GM21825 (cell line): ENCODE results near the gene CTDSP2.
"Not testable (repeated sequence)": the region's sequence is repeated elsewhere in the genome, so short reads cannot be mapped to it uniquely, and the experiment has no call there.

Source experiments
- ATAC-seq: cut with Tn5 transposase; IDR thresholded peaks from one replicate; pipeline ENCODE4 v1.9.1; 2021; ENCODE audit warnings: mild to moderate bottlenecking, moderate library complexity; ENCODE audit not compliant: unreplicated experiment

CTDSP2 gene, protein sequence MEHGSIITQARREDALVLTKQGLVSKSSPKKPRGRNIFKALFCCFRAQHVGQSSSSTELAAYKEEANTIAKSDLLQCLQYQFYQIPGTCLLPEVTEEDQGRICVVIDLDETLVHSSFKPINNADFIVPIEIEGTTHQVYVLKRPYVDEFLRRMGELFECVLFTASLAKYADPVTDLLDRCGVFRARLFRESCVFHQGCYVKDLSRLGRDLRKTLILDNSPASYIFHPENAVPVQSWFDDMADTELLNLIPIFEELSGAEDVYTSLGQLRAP

DNA sequence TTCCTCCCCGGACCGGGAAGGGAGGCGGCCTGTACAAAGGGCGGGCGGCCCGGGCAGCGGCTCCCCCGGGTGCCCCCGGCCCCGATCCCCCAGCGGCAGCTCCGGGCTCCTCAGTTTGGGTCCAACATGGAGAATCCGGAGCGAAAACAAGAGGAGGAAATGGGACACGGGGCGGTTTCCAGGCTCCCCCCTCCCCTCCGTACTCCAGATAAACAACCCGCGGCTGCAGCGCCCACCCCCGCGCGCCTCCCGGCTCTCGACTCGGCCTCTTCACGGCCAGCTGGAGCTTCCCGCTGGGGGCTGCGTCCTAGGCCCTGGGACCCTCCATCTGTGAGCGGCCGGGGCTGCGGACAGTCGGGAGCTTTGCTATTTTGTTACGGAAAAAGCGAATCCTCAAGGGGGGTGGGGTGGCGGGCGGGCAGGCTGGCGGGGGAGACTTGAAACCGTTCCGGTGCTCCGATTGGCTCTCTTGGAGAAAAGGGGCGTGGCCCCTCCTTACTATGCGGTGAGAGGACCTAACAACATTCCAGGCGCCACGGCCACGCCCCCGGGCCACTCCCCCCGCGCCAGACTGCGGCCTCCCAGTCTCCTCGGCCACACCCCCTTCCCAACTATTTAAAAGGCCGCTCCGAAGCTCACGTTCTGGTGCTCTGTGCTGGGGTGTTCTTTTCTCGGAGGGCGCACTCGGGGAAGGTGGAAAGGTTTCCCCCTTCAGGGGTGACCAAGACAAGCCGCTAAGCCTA, at the start of gene CTDSP2:
CTDSP2 (minus strand) TSS at position 153 of the 743 bp plus-strand sequence. CDS start 294 bp downstream, outside the sequence.
- peak; percentile 43 for ATAC-seq

DNA sequence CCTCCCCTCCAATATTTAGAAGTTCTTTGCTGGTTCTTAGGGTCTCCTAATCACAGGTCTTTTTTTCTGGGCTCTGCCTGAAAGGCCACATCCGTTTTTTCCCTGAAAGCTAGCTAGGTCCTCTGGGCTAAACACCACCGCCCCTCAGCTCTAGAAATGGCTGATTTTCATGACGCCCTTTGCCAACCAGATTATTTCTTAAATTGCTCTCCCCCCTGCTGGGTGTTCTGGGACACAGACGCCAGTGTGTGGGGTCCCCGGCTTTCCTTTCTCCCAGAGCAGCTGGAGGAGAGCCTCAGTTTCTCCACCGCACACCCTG, 49.5 kb upstream of the CTDSP2 start:
- ATAC-seq = no peak

- ATAC-seq = no peak
These were observed 49.0 kb upstream of the CTDSP2 start for GRCh38 chr12:57895389-57896114.

GRCh38 chr12:57894399-57895292, 48.1 kb upstream of the CTDSP2 start:
- no peak for ATAC-seq

DNA sequence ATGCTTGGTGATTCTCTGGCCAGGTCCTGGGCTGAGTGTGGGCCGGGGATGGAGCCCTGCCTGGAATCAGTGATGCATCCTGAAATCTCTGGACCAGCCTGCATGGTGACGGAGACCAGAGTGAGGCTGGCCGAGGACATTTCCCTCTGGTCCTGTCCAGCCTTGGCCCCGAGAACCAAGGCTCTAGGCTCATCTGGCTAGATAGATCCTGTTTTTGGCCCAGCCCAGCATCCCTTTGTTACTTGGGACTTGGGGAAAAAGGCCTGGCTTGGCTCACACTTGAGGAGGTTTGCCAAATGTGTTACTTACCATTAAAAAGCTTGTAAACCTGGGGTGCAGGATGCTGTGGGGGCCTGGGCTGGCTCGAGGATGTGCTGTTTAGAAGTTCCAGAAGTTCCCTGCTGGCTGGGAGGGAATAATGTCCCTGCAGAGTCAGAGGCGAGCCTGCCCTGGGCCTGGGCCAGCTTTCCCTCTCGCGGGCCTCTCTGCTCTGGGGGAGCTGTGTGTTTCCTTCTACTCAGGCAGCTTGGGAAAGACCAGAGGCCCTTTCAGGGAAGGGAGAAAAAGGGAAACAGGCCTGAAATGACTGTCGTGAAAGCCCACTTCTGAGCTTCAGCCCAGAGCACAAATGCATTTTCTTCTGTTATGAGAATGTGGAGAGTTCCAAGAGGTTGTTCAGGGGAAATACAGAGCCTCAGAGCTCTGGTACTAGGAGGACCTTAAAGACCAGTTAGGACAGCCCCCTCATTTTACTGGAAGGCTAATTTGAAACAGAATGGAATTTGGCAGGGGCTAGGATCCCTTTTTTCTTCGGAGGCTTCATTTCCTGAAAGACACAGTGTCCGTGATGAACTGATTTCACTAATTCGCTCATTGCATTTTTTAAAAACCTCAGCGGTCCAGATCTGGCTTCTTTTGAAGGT, 47.2 kb upstream of the CTDSP2 start:
- ATAC-seq = no peak

- ATAC-seq = no peak
These were observed 45.9 kb upstream of the CTDSP2 start for GRCh38 chr12:57892232-57892972.

DNA sequence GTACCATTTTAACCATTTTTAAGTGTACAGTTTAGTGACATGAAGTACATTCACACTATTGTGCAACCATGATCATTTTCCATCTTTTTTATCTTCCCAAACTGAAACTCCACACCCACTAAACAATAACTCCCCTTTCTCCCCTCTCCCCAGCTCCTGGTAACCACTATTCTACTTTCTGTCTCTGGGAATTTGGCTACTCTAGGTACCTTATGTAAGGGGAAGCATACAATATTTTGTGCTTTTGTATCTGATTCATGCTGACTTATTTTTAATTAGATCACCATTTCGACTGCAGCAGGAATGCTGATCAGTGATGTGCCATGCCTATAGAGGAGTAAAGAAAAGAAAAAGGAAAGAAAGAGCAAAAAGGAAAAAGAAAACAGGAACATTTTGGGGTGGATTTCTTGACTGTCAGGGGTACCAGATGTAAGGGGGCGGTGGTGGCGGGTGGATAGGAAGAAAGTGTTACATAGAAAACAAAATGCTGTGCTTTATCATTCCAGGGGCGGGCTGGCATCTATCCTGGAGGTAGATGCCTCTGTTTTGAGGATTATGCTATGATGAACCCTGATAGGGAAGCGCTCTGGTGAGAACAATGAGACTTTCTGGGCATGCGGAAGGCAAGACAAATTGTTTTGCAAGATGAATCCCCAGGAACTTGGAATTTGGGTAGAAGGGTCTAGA, 45.2 kb upstream of the CTDSP2 start:
- no peak for ATAC-seq

- no peak for ATAC-seq
These were observed 43.9 kb upstream of the CTDSP2 start for GRCh38 chr12:57890191-57891115.

GRCh38 chr12:57889500-57889989, 43.0 kb upstream of the CTDSP2 start:
- ATAC-seq = no peak

- no peak for ATAC-seq
These were observed 42.1 kb upstream of the CTDSP2 start for GRCh38 chr12:57888409-57889157.

GRCh38 chr12:57887631-57888408, 41.3 kb upstream of the CTDSP2 start:
- ATAC-seq = no peak

DNA sequence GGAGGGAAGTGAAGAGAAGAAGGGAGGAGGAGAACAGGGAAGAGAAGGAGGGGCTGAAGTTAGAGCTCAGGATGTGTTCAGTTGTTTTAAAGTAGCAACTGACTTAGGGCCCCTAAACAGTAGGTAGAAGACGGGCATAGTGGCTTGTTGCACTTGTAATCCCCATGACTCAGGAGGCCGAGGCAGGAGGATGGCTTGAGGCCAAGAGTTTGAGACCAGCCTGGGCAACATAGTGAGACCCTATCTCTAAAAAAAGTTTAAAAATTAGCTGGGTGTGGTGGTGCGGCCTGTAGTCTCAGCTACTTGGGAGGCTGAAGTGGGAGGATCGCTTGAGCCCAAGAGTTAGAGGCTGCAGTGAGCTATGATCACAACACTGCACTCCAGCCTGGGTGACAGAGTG, 40.4 kb upstream of the CTDSP2 start:
- not testable (repeated sequence) for ATAC-seq

DNA sequence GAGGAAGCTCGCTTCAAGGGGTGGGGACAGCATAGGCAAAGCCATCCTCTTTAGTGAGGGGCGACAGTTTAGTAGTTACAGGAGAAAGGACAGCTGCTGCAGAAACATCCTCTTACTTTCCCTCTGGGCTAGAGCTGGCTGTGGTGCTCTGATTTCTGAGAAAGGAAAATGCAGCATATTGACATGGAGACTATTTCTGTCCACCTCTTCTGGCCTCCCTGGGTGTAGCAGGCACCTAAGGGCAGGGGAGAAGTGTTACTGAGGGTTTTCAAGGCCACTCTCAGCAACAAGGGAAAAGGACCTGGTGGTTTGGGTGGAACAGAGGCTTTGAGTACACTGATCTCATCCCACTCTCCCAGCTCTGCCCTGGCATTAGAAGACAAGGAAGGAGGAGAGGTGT, 40.0 kb upstream of the CTDSP2 start:
- no peak for ATAC-seq

DNA sequence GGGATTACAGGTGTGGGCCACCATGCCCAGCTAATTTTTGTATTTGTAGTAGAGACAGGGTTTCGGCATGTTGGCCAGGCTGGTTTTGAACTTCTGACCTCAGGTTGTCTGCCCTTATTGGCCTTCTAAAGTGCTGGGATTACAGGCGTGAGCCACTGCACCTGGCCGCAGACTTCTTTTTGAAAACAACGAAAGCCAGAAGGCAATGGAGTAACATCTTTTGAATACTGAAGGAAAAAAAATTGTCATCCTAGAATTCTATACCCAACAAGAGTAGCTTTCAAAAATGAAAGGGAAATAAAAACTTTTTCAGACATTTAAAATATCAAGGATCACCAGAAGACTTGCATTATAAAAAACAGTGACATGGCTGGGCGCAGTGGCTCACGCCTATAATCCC, 38.7 kb upstream of the CTDSP2 start:
- no peak for ATAC-seq

DNA sequence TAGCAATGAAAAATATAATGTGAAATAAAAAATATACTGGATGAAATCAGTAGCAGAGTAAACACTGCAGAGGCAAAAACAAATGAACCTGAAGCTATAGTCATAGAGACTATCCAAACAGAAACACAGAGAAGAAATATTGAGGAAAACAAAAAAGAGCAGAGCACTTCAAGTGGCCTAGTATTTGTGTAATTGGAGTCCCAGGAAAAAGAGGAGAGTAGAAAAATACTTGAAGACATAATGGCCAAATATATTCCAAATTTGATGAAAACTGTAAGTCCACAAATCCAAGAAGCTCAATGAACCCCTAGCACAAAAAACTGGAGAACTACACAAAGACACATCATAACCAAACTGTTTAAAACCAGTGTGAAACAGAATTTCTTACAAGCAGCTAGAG, 37.2 kb upstream of the CTDSP2 start:
- no peak for ATAC-seq

GRCh38 chr12:57883057-57883456, 36.5 kb upstream of the CTDSP2 start:
- ATAC-seq = no peak
